Mucosa of descending colon (tissue), 3 donors: Measurements from ENCODE around the gene ZNF324. TPM values are rescaled to one million over a fixed set of nuclear protein-coding genes. Genes with fewer than 3 reads are reported as not detected.

Source experiments
- ATAC-seq: fragments of 200-7000 bp; cut with Tn5 transposase; one replicate; pipeline ENCODE4 v1.9.1; 2020; ENCODE audit warnings: mild to moderate bottlenecking, moderate library complexity
- DNase-seq, 3 donors: peaks; one replicate each; pipeline ENCODE4 v3.0.0-alpha.2; 2020
- H3K36me3 ChIP-seq: fragments of 200-600 bp; one replicate; pipeline ENCODE4 v1.8.0; 2021; ENCODE audit warnings: low read depth, mild to moderate bottlenecking
- H3K4me1 ChIP-seq: fragments of 200-600 bp; one replicate; pipeline ENCODE4 v1.8.0; 2021; ENCODE audit warnings: low read depth, mild to moderate bottlenecking
- H3K4me3 ChIP-seq: fragments of 200-600 bp; one replicate; pipeline ENCODE4 v1.8.0; 2021; ENCODE audit warnings: mild to moderate bottlenecking
- H3K9me3 ChIP-seq: fragments of 200-600 bp; one replicate; pipeline ENCODE4 v1.8.0; 2021; ENCODE audit warnings: mild to moderate bottlenecking
- CTCF ChIP-seq: fragments of 200-600 bp; IDR thresholded peaks from one replicate; pipeline ENCODE4 v1.8.0; 2022; ENCODE audit warnings: antibody characterized with exemption, mild to moderate bottlenecking
- intact Hi-C, 2 donors: fragments of 100-400 bp; cut with DNase I in 1 of 2; cut with micrococcal nuclease in 1 of 2; formaldehyde crosslinking; loops; one replicate each; pipeline versions ENCODE4 v1.11.0 to v1.11.1; 2022; cut with DNase I, micrococcal nuclease
- total RNA-seq, 3 donors: library from RNA; stranded (reverse); fragmentation: NEBNext Ultra II Directional in 2 of 3; extraction: Animal tissue kit (Norgen Biotek cat#: 25700) in 2 of 3; gene quantifications; one replicate each; pipeline versions ENCODE4 v1.2.1 to v1.2.4, GENCODE V29; 2021 to 2023
- donor health status: DM: no; HTN: no; CAD: no; lungs with moderate emphysema.
- donor health status: DM: no; HTN: no; CAD: no.
- donor health status: DM: no; HTN: yes; CAD: no.

ZNF324 gene
- total RNA-seq, 3 donors from 2014 or later = 10.1 to 14.8 (median 12.9) TPM

GRCh38 chr19:58479303-58479702, 12.4 kb downstream of the ZNF324 start:
- no peak overlapping the region for H3K4me3 ChIP-seq
- intact Hi-C loops = no loop called here
- TF ChIP-seq CTCF = no peak
- ATAC-seq (no peak), DNase-seq (no peak)
- H3K9me3 ChIP-seq = no peaks in the 10 kb centered on the region
- no peaks in the 10 kb centered on the region for H3K36me3 ChIP-seq
- peaks cover 11% of the 10 kb centered on the region for H3K4me1 ChIP-seq

DNA sequence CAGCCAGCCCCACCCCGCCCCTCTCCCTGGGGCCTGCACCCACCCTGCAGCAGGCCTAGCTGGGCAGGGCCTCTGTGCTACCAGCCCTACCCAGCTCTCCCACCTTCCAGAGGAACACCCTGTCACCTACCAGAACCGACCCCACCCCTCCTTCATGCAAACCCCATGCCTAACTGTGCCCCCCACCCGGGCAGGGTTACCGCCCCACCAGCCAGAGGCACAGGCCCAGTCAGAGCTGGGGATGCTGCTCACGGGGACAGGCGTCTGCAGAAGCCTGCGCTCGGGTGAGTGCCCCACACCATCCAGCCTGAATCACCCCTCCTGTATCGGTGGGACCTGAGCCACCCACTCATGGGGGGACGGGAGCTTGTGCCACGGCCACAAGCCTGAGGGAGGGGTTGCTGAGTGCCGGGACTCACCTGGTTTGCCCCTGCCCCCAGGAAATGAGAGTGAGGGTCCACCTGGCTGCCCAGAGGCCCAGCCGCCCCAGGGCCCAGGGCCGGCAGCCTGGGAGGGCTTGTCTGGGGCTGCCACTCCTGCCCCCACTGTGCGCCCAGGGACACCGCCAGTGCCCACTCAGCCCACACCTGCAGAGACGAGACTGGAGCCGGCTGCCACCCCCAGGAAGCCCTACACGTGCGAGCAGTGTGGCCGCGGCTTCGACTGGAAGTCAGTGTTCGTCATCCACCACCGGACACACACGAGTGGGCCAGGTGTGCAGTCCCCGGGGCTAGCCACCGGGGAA, 13.0 kb downstream of the ZNF324 start:
- intact Hi-C loops = no loop called here
- TF ChIP-seq CTCF = no peak
- ATAC-seq = no peak
- H3K36me3 ChIP-seq = no peaks in the 10 kb centered on the region
- no peak overlapping the region for H3K4me3 ChIP-seq
- no peaks in the 10 kb centered on the region for H3K9me3 ChIP-seq
- DNase-seq = no peak
- H3K4me1 ChIP-seq = peaks cover 9% of the 10 kb centered on the region

GRCh38 chr19:58480481-58480830, 13.6 kb downstream of the ZNF324 start:
- H3K4me3 ChIP-seq = no peak overlapping the region
- DNase-seq = no peak
- H3K36me3 ChIP-seq = no peaks in the 10 kb centered on the region
- no peaks in the 10 kb centered on the region for H3K9me3 ChIP-seq
- TF ChIP-seq CTCF = no peak
- H3K4me1 ChIP-seq = peaks cover 5% of the 10 kb centered on the region
- ATAC-seq = no peak
- intact Hi-C loops = no loop called here

DNA sequence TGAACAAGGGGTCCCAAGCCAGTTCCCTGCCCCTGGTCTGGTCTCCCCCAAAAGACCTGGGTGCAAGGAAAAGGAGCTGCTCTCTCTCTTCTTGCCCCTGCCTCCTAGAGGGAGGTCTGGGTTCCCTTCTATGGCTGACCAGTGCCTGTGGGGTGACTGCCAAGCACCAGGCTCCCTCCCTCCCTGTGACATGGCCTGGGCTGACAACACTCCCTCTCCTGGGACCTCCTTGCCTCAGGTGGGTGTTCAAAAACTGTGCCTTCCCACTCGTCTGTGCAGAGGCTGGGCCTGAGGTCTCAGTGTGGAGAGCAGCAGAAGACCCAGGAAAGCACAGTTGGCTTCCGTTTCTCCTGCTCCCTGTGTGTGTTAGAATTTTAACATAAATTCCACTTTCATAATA, 14.0 kb downstream of the ZNF324 start:
- DNase-seq (no peak), ATAC-seq (no peak)
- no peak for TF ChIP-seq CTCF
- H3K36me3 ChIP-seq = no peaks in the 10 kb centered on the region
- H3K4me3 ChIP-seq = no peak overlapping the region
- intact Hi-C loops = no loop called here
- H3K4me1 ChIP-seq = peaks cover 5% of the 10 kb centered on the region
- no peaks in the 10 kb centered on the region for H3K9me3 ChIP-seq

DNA sequence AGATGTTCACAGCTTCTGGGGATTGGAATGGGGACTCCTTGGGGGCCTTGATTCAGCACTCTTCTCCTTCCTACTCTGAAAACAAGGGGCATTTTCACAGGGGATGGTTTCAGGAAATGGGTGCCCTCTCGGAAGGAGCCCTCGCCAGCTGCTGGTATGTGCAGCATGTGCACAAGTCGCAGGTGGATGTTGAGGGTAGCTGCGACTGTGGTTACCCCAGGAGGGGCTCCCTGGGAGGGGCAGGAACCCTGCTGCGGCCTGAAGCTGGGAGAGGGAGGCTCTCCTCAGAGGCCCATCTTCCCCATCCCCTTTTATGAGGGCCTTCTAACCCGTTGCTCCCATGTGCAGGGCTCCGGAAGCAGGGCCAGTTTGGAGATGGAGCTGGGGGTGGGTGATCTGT, 15.5 kb downstream of the ZNF324 start:
- ATAC-seq (no peak), DNase-seq (no peak)

More for the DNA sequence above, 15.5 kb downstream of the ZNF324 start:
- no peaks in the 10 kb centered on the region for H3K9me3 ChIP-seq
- intact Hi-C loops = no loop called here
- no peaks in the 10 kb centered on the region for H3K4me1 ChIP-seq
- no peak overlapping the region for H3K4me3 ChIP-seq
- no peaks in the 10 kb centered on the region for H3K36me3 ChIP-seq
- TF ChIP-seq CTCF = no peak
